Erythroblast (primary cell): Measurements from ENCODE around the gene NT5C1B.

ENCODE experiments used
- GATA1 ChIP-seq: IDR thresholded peaks from 2 replicates; pipeline ENCODE4 v1.6.1; 2011; ENCODE audit warnings: low read depth, mild to moderate bottlenecking, control low read depth, low read length, moderate library complexity
- POLR2A ChIP-seq: IDR thresholded peaks from 2 replicates; pipeline ENCODE4 v1.6.1; 2011; ENCODE audit warnings: mild to moderate bottlenecking, low read length

- TF ChIP-seq POLR2A (no peak), GATA1 (no peak)
Observed at GRCh38 chr2:18580606-18581005, 8.8 kb downstream of the NT5C1B start.
